Calu3 (cell line): ENCODE measurements around the gene IFNAR1. TPM values are rescaled to one million over a fixed set of nuclear protein-coding genes. Genes with fewer than 3 reads are reported as not detected.

ENCODE experiments used
- BruUV-seq: library from RNA; stranded (reverse); fragments of 400-500 nt; replicated peaks from 2 replicates; lab custom pipeline; 2021; lab: Mats Ljungman, UMichigan
- CTCF ChIA-PET: fragments of 300-600 bp; sonication (Branson Sonifier 250); formaldehyde crosslinking; loops from one replicate; lab custom pipeline; 2022; ENCODE audit warnings: antibody characterized with exemption; lab: Charles Lee
- DNase-seq: peaks from one replicate; pipeline ENCODE4 v3.0.0; 2022
- H3K27ac Mint-ChIP-seq: one replicate; pipeline ENCODE4 v1.8.0; 2022; ENCODE audit warnings: mixed read lengths; ENCODE audit not compliant: unreplicated experiment
- H3K27me3 Mint-ChIP-seq: one replicate; pipeline ENCODE4 v1.8.0; 2022; ENCODE audit warnings: mixed read lengths; ENCODE audit not compliant: unreplicated experiment
- H3K36me3 Mint-ChIP-seq: one replicate; pipeline ENCODE4 v1.8.0; 2022; ENCODE audit warnings: mild to moderate bottlenecking, moderate library complexity, mixed read lengths; ENCODE audit not compliant: insufficient read depth, unreplicated experiment
- H3K4me1 Mint-ChIP-seq: one replicate; pipeline ENCODE4 v1.8.0; 2022; ENCODE audit warnings: mild to moderate bottlenecking, low read depth, mixed read lengths; ENCODE audit not compliant: unreplicated experiment
- H3K4me3 Mint-ChIP-seq: one replicate; pipeline ENCODE4 v1.8.0; 2022; ENCODE audit warnings: mild to moderate bottlenecking, low read depth, moderate library complexity, mixed read lengths; ENCODE audit not compliant: unreplicated experiment
- H3K9me3 Mint-ChIP-seq: one replicate; pipeline ENCODE4 v1.8.0; 2022; ENCODE audit warnings: low read depth, mixed read lengths; ENCODE audit not compliant: unreplicated experiment
- CTCF ChIP-seq: fragments of 200-600 bp; IDR thresholded peaks from one replicate; pipeline ENCODE4 v1.8.0; 2022; ENCODE audit warnings: antibody characterized with exemption; ENCODE audit not compliant: unreplicated experiment
- intact Hi-C: fragments of 100-400 bp; cut with micrococcal nuclease; formaldehyde crosslinking; loops from one replicate; pipeline ENCODE4 v1.10.0; 2022; ENCODE audit not compliant: unreplicated experiment
- total RNA-seq: library from RNA; stranded (reverse); gene quantifications from 2 replicates; pipeline ENCODE4 v1.2.3, GENCODE V29; 2022

The IFNAR1 gene
- total RNA-seq, 1 experiment from 2014 or later = 35.2 TPM

- Mint-ChIP-seq H3K9me3 (no peaks in the 10 kb centered on the region), H3K36me3 (no peaks in the 10 kb centered on the region), H3K4me1 (no peaks in the 10 kb centered on the region), H3K27me3 (no peaks in the 10 kb centered on the region), H3K4me3 (no peak overlapping the region), H3K27ac (no peak overlapping the region)
- DNase-seq = no peak
- TF ChIP-seq CTCF = no peak
- BruUV-seq = no TSS peak
- CTCF ChIA-PET = interaction anchor here (0.6 kb wide), 1 partner anchor 38 kb away, joined by 3 read pairs; no protein-coding TSS in a partner anchor
- intact Hi-C loops = no loop called here
Observed at GRCh38 chr21:33394260-33394659, 69.5 kb downstream of the IFNAR1 start.

GRCh38 chr21:33395891-33396331, 71.1 kb downstream of the IFNAR1 start:
- no peak for TF ChIP-seq CTCF
- BruUV-seq = no TSS peak
- H3K27ac Mint-ChIP-seq = no peak overlapping the region
- H3K9me3 Mint-ChIP-seq = peaks cover under 1% of the 10 kb centered on the region
- no peaks in the 10 kb centered on the region for H3K27me3 Mint-ChIP-seq
- no peak overlapping the region for H3K4me3 Mint-ChIP-seq
- intact Hi-C loops = no loop called here
- no peaks in the 10 kb centered on the region for H3K36me3 Mint-ChIP-seq
- DNase-seq = no peak
- H3K4me1 Mint-ChIP-seq = peaks cover 1% of the 10 kb centered on the region
- CTCF ChIA-PET = interaction anchor here (0.6 kb wide), 1 partner anchor 9 kb away, joined by 5 read pairs; no protein-coding TSS in a partner anchor

- H3K36me3 Mint-ChIP-seq = no peaks in the 10 kb centered on the region
- CTCF ChIA-PET = interaction anchor here (0.6 kb wide), 1 partner anchor 1021 kb away, joined by 3 read pairs; no protein-coding TSS in a partner anchor
- DNase-seq = no peak
- H3K27me3 Mint-ChIP-seq = no peaks in the 10 kb centered on the region
- BruUV-seq = no TSS peak
- H3K27ac Mint-ChIP-seq = no peak overlapping the region
- peaks cover 2% of the 10 kb centered on the region for H3K9me3 Mint-ChIP-seq
- no peak overlapping the region for H3K4me3 Mint-ChIP-seq
- intact Hi-C loops = no loop called here
- no peak for TF ChIP-seq CTCF
- peaks cover 6% of the 10 kb centered on the region for H3K4me1 Mint-ChIP-seq
Observed at GRCh38 chr21:33396436-33396835, 71.7 kb downstream of the IFNAR1 start.

- no peak for TF ChIP-seq CTCF
- intact Hi-C loops = no loop called here
- Mint-ChIP-seq H3K9me3 (peaks cover 2% of the 10 kb centered on the region), H3K27me3 (no peaks in the 10 kb centered on the region), H3K4me1 (peaks cover 6% of the 10 kb centered on the region), H3K4me3 (no peak overlapping the region), H3K36me3 (no peaks in the 10 kb centered on the region), H3K27ac (no peak overlapping the region)
- BruUV-seq = no TSS peak
- no peak for DNase-seq
- CTCF ChIA-PET = interaction anchor here (0.6 kb wide), 1 partner anchor 1021 kb away, joined by 3 read pairs; no protein-coding TSS in a partner anchor
Observed at GRCh38 chr21:33396951-33397350, 72.2 kb downstream of the IFNAR1 start.
